Left renal pelvis (tissue), 4 donors: ENCODE data around the gene THAP4. TPM values are rescaled to one million over a fixed set of nuclear protein-coding genes. Genes with fewer than 3 reads are reported as not detected.
"Not testable (repeated sequence)": the region's sequence is repeated elsewhere in the genome, so short reads cannot be mapped to it uniquely, and the experiment has no call there.

ENCODE experiments used
- DNase-seq, 4 donors: peaks; one replicate each; pipeline ENCODE4 v3.0.0-alpha.2; 2013; ENCODE audit warnings: low read depth in 4 of 4, low spot score in 3 of 4
- polyA plus RNA-seq, 4 donors: library from polyadenylated mRNA; unstranded; fragments of 120-200 nt; gene quantifications; one replicate each; pipeline ENCODE4 v1.2.1, GENCODE V29; 2013; ENCODE audit not compliant: insufficient read length in 4 of 4

Gene THAP4
- polyA plus RNA-seq, 4 donors, result 34.9 to 68.7 (median 50.6) TPM

DNA sequence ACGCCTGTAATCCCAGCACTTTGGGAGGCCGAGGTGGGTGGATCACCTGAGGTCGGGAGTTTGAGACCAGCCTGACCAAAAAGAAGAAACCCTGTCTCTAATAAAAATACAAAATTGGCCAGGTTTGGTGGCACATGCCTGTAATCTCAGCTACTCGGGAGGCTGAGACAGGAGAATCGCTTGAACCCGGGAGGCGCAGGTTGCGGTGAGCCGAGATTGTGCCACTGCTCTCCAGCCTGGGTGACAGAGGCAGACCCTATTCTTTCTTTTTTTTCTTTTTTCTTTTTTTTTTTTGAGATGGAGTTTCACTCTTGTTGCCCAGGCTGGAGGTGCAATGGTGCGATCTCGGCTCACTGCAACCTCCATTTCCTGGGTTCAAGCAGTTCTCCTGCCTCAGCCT, 70.9 kb downstream of the THAP4 start:
- DNase-seq, result not testable (repeated sequence)

- no peak for DNase-seq
Observed at GRCh38 chr2:241565411-241565810, 71.5 kb downstream of the THAP4 start.

DNA sequence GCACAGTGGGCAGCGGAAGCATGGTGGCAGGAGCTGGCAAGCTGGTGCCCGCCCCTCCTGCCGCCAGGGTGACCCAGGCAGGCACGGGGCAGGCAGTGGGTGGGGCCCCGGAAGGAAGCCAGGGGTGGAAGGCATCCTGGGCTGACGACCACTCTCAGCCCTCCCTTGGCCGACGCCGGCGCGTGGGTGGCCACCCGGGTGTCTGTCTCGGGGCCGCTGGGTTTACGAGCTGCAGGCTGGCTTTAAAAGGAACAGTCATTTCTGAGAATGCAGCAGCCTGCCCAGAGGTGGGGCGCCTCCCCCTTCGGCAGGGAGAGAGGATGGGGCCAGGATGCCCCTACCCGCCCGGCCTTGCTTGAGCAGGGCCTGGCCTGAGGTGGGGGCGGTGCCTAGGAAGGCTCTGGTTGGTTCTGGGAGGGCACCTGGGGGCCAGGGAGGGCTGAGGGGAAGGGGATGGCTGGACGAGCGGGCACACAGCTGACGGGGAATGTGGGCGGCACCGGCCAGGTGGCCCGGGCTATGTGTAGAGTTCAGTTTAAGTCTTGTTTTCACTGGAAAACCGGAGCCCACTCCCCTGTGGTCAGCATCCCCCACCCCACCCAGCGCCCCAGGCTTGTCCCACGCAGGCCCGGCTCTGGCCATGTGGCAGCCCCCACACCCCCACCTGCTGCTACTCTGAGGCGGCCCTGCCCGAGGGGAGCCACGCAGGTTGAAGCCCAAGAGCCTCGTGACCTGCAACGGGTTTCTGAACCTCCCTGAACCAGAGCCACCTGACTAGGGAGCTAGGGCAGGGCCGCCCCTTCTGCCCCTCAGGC, 72.2 kb downstream of the THAP4 start:
- DNase-seq, result no peak

DNA sequence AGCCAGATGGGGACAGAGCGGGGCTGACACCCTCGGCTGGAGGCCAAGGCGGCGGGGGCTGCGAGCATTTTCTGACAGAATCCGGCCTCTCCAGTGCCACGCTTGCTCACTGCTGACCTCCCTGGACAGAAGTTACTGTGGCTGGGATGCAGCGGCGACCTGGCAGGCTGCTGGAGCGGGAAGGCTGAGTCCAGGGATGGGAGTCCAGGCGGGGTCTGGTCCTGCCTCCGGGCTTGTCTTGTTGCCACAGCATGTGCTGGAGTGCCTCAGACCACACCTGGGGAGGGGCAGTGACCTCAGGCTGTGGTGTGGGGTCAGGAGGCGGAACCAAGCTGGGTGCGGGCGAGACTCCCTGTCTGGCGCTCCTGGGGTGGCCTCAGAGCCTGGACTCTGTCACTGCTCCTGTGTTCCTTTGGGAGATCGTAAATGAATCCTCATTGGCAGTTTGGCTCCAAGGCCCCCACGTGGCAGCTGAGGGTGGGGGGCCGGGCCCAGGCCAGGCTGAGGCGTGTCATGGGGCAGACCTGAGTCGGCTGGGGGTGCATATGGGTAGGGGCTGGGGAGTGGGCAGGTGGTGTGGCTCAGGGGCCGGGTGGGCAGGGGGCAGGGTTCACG, 72.9 kb downstream of the THAP4 start:
- DNase-seq, result no peak

DNA sequence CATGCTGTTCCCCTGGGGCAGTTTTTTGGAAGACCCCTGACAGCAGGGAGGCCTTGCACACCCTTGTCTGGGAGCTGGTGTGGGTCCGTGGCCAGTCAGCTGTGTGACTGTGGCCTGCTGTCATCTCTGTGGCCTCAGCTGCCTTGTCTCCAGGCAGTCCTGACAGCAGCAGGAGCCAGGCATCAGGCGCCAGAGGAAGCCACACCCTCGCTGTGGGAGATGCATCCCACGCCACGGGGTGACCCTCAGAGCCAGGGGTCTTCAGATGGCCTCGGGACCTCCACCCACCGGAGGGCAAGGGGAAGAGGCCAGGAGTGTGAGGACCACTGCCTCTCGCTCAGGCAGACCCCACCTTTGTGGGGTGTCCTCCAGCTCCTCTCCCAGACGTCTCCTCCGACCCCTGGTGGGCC, 73.4 kb downstream of the THAP4 start:
- no peak for DNase-seq

GRCh38 chr2:241563031-241563507, 73.9 kb downstream of the THAP4 start:
- no peak for DNase-seq

DNA sequence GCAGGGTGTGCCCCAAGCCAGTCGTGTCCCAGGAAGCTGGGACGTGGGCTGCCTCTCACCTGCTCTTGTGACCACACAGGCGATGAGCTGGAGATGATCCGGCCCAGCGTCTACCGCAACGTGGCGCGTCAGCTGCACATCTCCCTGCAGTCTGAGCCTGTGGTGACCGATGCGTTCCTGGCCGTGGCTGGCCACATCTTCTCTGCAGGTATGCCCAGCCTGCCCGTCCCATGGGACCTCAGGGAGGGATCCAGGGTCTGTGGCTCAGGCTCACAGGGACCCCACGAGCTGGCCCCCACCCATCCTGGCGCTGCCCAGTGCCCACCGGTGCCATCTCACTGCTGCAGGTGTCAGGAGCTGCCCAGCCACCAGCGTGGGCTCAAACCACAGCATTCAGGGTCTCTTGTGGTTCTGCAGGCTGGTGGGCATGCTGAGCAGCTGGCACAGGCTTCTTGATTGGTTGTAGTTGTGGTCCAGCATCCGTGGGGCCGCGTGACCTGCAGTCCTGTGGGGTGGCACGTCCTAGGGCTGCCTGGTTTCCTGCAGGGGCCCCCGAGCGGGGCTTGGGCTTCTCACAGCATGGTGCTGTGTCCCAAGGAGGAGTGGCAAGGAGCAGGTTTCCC, 74.6 kb downstream of the THAP4 start:
- no peak for DNase-seq

DNA sequence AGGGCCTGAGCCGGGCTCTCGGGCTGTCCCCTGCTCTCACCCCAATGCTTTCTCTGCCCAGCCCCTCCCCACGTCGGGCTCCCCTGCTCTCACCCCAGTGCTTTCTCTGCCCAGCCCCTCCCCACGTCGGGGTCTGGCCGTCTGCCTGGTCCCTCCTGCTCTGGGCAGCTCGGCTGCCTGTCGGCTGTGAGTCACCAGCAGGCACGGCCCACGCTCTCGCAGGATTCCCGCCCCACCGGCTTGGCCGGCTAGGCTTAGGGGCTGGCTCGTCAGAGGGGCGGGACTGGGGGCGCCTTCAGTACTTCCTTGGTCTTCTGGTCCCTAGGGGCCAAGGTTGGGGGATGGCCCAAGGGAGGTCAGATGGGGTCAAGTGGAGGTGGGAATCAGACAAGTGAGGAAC, 75.1 kb downstream of the THAP4 start:
- DNase-seq, result no peak

GRCh38 chr2:241560883-241561474, 76.0 kb downstream of the THAP4 start:
- DNase-seq, result no peak

DNA sequence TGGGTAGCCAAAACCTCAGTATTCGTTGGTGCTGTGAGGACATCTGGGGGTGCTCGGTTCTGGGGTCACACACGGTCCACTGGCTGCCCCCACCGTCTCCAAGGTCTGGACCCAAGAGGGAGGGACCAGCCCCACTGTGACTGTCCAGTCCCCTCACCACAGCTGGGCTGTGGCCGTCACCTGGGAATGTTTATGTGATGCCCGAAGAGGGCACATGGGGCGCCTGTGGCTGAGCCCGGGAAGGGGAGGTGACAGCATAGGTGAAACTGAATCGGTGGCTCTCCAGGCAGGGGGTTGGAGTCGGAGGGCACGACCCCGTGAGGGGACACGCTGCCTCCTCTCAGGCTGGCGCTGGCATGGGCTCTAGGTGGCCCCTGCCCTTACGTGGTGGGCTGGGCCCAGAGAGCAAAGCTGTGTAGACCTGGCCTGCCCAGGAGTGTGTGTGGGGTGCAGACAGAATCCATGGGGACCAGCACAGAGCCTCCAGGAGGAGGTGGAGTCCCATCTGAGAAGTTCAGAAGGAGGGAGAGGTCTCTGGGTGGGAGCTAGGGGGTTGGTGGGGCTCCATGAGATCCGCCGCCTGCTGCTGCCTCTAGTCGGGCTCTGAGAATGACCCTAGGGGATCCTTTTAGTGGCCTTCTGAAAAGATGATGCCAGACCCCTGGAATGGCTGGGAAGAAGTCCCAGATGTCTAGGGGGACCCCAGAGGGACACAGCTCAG, 76.6 kb downstream of the THAP4 start:
- no peak for DNase-seq

- DNase-seq, result no peak
Observed at GRCh38 chr2:241559323-241560161, 77.4 kb downstream of the THAP4 start.

- no peak for DNase-seq
Observed at GRCh38 chr2:241558532-241559322, 78.2 kb downstream of the THAP4 start, which contains the start of gene BOK. TSS of gene BOK (plus strand) at chr2:241558745. CDS start at chr2:241559484, 739 bp downstream.

DNA sequence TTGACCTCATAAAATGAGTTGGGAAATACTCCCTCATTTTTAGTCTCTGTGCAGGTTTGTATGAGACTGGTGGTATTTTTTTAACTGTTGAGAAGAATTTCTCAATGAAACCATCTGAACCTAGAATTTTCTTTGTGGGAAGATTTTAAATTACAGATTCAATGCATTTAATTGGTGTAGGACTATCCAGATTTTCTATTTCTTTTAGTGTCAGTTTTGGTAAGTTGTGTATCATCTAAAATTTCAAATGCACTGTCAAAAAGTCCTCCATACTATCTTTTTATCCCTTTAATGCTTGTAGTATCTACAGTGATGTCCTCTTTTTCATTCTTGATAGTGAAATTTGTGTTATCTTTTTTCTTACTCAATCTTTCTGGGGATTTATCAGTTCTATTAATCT, 80.2 kb downstream of the THAP4 start:
- no peak for DNase-seq

DNA sequence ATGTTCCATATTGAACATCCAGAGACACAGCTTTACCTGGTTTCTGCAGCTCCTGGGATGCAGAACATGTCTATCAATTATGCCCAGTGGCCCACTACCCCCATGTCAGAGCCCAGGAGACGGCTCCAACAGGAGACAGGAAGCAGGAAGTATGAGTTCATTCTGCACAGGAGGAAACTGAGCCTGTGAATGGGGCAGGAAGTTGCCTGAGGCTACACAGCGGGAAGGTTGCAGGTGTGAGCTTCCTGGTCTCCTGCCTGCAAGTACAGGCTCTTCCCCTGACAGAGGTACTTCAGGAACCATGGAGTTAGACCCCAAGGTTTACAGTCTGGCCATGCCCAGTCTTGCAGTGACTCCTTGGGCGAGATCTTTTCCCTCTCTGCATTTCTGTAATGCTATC, 81.2 kb downstream of the THAP4 start:
- no peak for DNase-seq

- DNase-seq, result no peak
Observed at GRCh38 chr2:241554610-241555322, 82.2 kb downstream of the THAP4 start.

- DNase-seq, result no peak
Observed at GRCh38 chr2:241553981-241554380, 83.0 kb downstream of the THAP4 start.

- DNase-seq, result no peak
Observed at GRCh38 chr2:241553512-241553830, 83.5 kb downstream of the THAP4 start.

DNA sequence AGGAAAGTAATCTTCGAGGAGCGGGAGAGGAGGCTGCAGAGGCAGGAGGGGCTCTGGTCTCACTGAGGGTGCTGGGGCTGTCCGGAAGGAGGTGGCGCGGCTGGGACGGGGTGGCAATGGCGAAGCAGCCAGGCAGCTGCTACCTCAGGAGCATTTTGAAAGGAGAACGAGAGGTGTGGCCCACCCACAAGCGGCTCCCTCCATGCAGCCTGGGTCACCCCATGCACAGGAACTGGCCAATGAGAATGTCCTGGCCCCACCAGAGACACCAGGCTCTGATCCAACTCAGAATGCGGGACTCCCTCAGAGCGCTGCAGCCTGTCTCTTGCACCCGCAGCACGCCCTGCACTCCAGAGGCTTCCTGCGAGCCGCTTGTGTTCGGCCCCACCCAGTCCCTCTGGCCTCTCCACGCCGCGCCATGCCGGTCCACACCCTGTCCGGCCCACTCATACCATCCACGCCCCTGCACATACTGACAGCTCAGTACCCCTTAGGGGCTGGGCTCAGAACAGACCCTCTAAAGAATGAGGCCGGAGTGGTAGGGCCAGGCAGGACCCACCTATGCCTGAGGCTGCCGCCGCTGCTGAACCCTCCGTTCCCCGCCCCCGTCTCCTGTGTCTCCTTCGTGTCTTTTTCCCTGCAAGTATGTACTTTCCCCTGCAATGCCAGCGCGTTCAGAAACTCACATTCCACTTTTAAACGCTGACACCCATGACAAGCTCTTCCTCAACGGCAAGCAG, 84.8 kb downstream of the THAP4 start:
- DNase-seq, result no peak
